Nephron progenitor cell (in vitro differentiated cells): ENCODE results near the gene CNTLN.

ENCODE experiments used
- DNase-seq: peaks from one replicate; pipeline ENCODE4 v3.0.0; 2021
- H3K27ac Mint-ChIP-seq: 2 replicates; pipeline ENCODE4 v1.8.0; 2021; ENCODE audit warnings: mild to moderate bottlenecking, moderate library complexity, mixed read lengths
- H3K27me3 Mint-ChIP-seq: 2 replicates; pipeline ENCODE4 v1.8.0; 2021; ENCODE audit warnings: mild to moderate bottlenecking, low read depth, mixed read lengths; ENCODE audit not compliant: poor library complexity
- H3K36me3 Mint-ChIP-seq: 2 replicates; pipeline ENCODE4 v1.8.0; 2021; ENCODE audit warnings: low read depth, mixed read lengths
- H3K4me1 Mint-ChIP-seq: 2 replicates; pipeline ENCODE4 v1.8.0; 2021; ENCODE audit warnings: mixed read lengths
- H3K4me3 Mint-ChIP-seq: 2 replicates; pipeline ENCODE4 v1.8.0; 2021; ENCODE audit warnings: mild to moderate bottlenecking, moderate library complexity, mixed read lengths
- H3K9me3 Mint-ChIP-seq: 2 replicates; pipeline ENCODE4 v1.8.0; 2021; ENCODE audit warnings: mild to moderate bottlenecking, moderate library complexity, mixed read lengths
- CTCF ChIP-seq: fragments of 200-600 bp; sonication (generic); IDR thresholded peaks from 2 replicates; pipeline ENCODE4 v1.5.0; 2021; ENCODE audit warnings: antibody characterized with exemption

Gene CNTLN

DNA sequence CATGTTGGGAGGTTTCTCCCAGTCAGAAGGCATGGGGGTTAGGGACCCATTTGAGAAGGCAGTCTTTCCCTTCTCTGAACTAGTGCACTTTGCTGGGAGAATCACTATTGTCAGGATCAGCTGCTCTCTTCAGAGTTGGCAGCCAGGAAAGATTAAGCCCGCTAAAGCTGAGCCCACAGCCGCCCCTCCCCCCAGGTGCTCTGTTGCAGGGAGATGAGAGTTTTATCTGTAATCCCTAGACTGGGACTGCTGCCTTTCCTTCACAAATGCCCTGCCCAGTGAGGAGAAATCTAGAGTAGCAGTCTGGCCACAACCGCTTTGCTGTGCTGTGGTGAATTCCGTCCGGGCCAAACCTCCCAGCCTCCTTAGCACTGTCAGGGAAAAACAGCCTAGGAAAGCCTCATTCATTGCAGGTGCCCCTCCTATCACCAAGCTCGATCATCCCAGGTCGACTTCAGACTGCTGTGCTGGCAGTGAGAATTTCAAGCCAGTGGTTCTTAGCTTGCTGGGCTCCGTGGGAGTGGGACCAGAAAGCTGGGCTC lies 69.8 kb downstream of the CNTLN start:
- Mint-ChIP-seq H3K27ac (peak overlapping the region; percentile 63), H3K9me3 (peaks cover 72% of the 10 kb centered on the region), H3K27me3 (peaks cover 6% of the 10 kb centered on the region), H3K4me3 (no peak overlapping the region), H3K4me1 (peaks cover 14% of the 10 kb centered on the region), H3K36me3 (peaks cover 68% of the 10 kb centered on the region)
- no peak for TF ChIP-seq CTCF
- peak; percentile 30 for DNase-seq

- Mint-ChIP-seq H3K27me3 (peaks cover 3% of the 10 kb centered on the region), H3K36me3 (peaks cover 31% of the 10 kb centered on the region), H3K9me3 (peaks cover 44% of the 10 kb centered on the region), H3K4me1 (no peaks in the 10 kb centered on the region), H3K4me3 (no peak overlapping the region), H3K27ac (no peak overlapping the region)
- TF ChIP-seq CTCF = no peak
- no peak for DNase-seq
These were observed 81.2 kb downstream of the CNTLN start for GRCh38 chr9:17216011-17216410.

DNA sequence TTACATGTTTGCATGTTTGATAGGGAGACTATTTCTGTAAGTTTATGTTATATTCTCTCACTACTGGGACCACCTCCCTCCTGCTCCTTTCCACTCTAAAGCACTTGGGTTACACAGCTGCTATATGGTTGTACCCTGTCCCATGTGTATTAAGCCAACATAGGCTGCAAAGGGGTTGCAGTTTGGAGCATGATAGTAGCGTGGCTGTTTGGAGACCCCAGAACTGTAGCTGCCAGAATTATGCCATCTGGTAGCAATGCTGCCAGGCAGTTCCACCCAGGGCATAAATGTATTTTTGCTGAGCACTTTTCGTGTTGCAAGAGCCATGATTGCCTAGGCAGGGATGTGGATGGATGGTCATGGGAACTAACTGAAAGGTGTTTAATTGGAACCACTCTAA lies 81.8 kb downstream of the CNTLN start:
- no peak for TF ChIP-seq CTCF
- Mint-ChIP-seq H3K4me1 (no peaks in the 10 kb centered on the region), H3K27me3 (peaks cover 3% of the 10 kb centered on the region), H3K9me3 (peaks cover 38% of the 10 kb centered on the region), H3K4me3 (no peak overlapping the region), H3K27ac (no peak overlapping the region), H3K36me3 (peaks cover 26% of the 10 kb centered on the region)
- no peak for DNase-seq

- TF ChIP-seq CTCF = no peak
- no peak for DNase-seq
- Mint-ChIP-seq H3K4me3 (no peak overlapping the region), H3K27me3 (peaks cover 3% of the 10 kb centered on the region), H3K27ac (no peak overlapping the region), H3K36me3 (peaks cover 23% of the 10 kb centered on the region), H3K9me3 (peaks cover 32% of the 10 kb centered on the region), H3K4me1 (no peaks in the 10 kb centered on the region)
These were observed 82.4 kb downstream of the CNTLN start for GRCh38 chr9:17217272-17217671.

GRCh38 chr9:17219261-17219660 lies 84.4 kb downstream of the CNTLN start:
- Mint-ChIP-seq H3K9me3 (peaks cover 13% of the 10 kb centered on the region), H3K4me1 (no peaks in the 10 kb centered on the region), H3K4me3 (no peak overlapping the region), H3K27ac (no peak overlapping the region), H3K36me3 (peaks cover 6% of the 10 kb centered on the region), H3K27me3 (no peaks in the 10 kb centered on the region)
- TF ChIP-seq CTCF = no peak
- DNase-seq = no peak

GRCh38 chr9:17222932-17223331 lies 88.1 kb downstream of the CNTLN start:
- no peak for TF ChIP-seq CTCF
- H3K36me3 Mint-ChIP-seq = no peaks in the 10 kb centered on the region
- no peak for DNase-seq
- H3K27ac Mint-ChIP-seq = no peak overlapping the region
- no peak overlapping the region for H3K4me3 Mint-ChIP-seq
- no peaks in the 10 kb centered on the region for H3K9me3 Mint-ChIP-seq
- no peaks in the 10 kb centered on the region for H3K27me3 Mint-ChIP-seq
- H3K4me1 Mint-ChIP-seq = no peaks in the 10 kb centered on the region
